ENCODE data around the gene SPATA32.
"Not testable (repeated sequence)": the region's sequence is repeated elsewhere in the genome, so short reads cannot be mapped to it uniquely, and the experiment has no call there.

The SPATA32 gene

GRCh38 chr17:45257115-45257514 is 4.8 kb downstream of the SPATA32 start:
- H3K9me3 ChIP-seq: no peaks in the 10 kb centered on the region

DNA sequence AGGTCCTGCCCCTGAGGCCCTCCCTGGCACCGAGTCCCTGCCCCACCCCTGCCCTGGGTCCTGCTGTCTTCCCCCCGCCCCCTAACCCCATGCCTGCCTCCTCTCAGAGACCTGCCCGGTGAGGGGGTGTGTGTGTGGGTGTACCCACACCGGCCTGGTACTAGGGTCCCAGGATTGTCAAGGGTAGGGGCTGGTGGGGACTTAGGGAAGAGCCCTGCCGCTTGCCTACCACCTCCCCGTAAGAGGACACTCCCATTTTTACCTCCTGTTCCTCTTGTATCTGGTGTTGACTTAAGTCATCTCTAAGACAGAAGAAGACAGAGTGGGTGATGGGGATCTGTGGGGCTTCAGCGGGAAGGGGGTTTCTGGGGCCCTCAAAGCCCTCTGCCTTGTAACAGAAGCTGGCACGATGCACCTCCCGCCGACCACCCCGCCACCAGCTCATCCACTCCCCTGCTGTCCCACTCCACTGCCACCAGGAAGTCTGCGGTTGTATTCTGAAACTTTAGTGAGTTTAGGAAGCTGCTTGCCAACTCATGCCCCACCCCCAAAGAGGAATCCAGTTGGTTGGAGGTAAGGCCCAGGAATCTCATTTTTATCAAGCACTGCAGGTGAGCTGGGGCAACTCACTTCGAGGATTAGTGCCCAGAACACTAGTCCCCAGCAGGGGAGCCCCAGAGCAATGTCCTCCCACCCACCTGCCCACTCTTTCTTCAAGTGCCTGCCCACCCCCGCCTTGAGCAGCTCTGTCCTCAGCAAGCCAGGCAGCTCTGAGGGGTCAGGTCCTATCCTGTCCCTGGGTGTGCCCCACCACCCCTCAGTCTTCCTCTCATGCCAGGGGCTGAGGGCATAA is 5.6 kb downstream of the SPATA32 start:
- no peaks in the 10 kb centered on the region for H3K4me1 ChIP-seq
- H3K9me3 ChIP-seq: no peaks in the 10 kb centered on the region
- H3K36me3 ChIP-seq: no peaks in the 10 kb centered on the region
- H3K4me3 ChIP-seq (ENCODE audit: low read depth, low read length): no peak overlapping the region
- H3K27me3 ChIP-seq: no peaks in the 10 kb centered on the region
- DNase-seq: no peak
- TF ChIP-seq CTCF (IDR thresholded peaks at IDR 0.05; ENCODE audit: low read depth, low read length): peak; percentile 21

More at GRCh38 chr17:45257115-45257514, 4.8 kb downstream of the SPATA32 start:
- no peak for TF ChIP-seq CTCF (IDR thresholded peaks at IDR 0.05; ENCODE audit: low read depth, low read length)
- no peaks in the 10 kb centered on the region for H3K27me3 ChIP-seq
- no peaks in the 10 kb centered on the region for H3K36me3 ChIP-seq
- DNase-seq: no peak
- no peaks in the 10 kb centered on the region; the same call in 1 of the 2 replicates for H3K4me1 ChIP-seq
- H3K4me3 ChIP-seq (ENCODE audit: low read depth, low read length): no peak overlapping the region

GRCh38 chr17:45255358-45255757 is 6.5 kb downstream of the SPATA32 start:
- no peaks in the 10 kb centered on the region for H3K27me3 ChIP-seq
- no peak for DNase-seq
- no peaks in the 10 kb centered on the region for H3K9me3 ChIP-seq
- H3K36me3 ChIP-seq: no peaks in the 10 kb centered on the region
- no peak overlapping the region for H3K4me3 ChIP-seq (ENCODE audit: low read depth, low read length)
- H3K4me1 ChIP-seq: no peaks in the 10 kb centered on the region
- no peak for TF ChIP-seq CTCF (IDR thresholded peaks at IDR 0.05; ENCODE audit: low read depth, low read length)

- Histone ChIP-seq H3K4me1 (no peaks in the 10 kb centered on the region), H3K36me3 (no peaks in the 10 kb centered on the region), H3K27me3 (no peaks in the 10 kb centered on the region), H3K4me3 (ENCODE audit: low read depth, low read length) (no peak overlapping the region), H3K9me3 (no peaks in the 10 kb centered on the region)
- DNase-seq: no peak
- TF ChIP-seq CTCF (IDR thresholded peaks at IDR 0.05; ENCODE audit: low read depth, low read length): no peak
Observed at GRCh38 chr17:45253879-45254278, 8.0 kb downstream of the SPATA32 start.

DNA sequence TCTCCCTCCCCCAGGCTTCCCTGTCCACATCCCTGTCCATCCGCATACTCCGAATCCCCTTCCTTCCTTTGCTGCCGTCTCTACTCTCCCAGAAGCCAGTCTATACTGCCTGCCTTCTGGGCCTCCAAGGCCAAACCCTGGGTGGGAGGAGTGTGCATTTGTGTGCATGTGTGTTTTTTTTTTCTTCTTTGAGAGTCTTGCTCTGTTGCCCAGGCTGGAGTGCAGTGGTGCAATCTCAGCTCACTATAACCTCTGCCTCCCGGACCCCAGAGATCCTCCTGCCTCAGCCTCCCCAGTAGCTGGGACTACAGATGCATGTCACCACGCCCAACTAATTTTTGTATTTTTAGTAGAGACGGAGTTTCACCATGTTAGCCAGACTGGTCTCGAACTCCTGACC is 8.7 kb downstream of the SPATA32 start:
- not testable (repeated sequence) for H3K4me1 ChIP-seq; H3K27me3 ChIP-seq; DNase-seq; H3K36me3 ChIP-seq; H3K4me3 ChIP-seq (ENCODE audit: low read depth, low read length); H3K9me3 ChIP-seq

DNA sequence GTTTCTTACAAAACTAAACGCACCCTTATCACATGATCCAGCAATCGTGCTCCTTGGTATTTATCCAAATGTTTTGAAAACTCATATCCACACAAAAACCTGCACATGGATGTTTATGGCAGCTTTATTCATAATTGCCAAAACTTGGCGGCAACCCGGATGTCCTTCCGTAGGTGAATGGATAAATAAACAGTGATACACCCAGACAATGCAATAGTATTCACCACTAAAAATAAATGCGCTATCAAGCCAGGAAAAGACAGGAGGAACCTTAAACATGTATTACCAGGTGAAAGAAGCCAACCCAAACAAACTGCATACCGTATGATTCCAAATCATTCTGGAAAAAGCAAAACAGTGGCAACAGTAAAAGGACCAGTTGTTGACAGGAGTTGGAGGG is 10.0 kb downstream of the SPATA32 start:
- TF ChIP-seq CTCF (IDR thresholded peaks at IDR 0.05; ENCODE audit: low read depth, low read length): no peak
- H3K36me3 ChIP-seq: no peaks in the 10 kb centered on the region
- DNase-seq: no peak
- H3K27me3 ChIP-seq: no peaks in the 10 kb centered on the region
- no peaks in the 10 kb centered on the region for H3K9me3 ChIP-seq
- H3K4me1 ChIP-seq: no peaks in the 10 kb centered on the region
- H3K4me3 ChIP-seq (ENCODE audit: low read depth, low read length): no peak overlapping the region

All from BE2C (cell line).